Psoas muscle (tissue), 8 donors: Measurements from ENCODE around the gene DNAJB7. TPM values are rescaled to one million over a fixed set of nuclear protein-coding genes. Genes with fewer than 3 reads are reported as not detected.
"Not testable (repeated sequence)": the region's sequence is repeated elsewhere in the genome, so short reads cannot be mapped to it uniquely, and the experiment has no call there.

Experiments
- ATAC-seq, 4 donors: fragments of 200-7000 bp; cut with Tn5 transposase; one replicate each; pipeline ENCODE4 v1.9.1; 2020; ENCODE audit warnings: moderate library complexity in 3 of 4, mild to moderate bottlenecking in 2 of 4
- DNase-seq, 2 donors: peaks; one replicate each; pipeline ENCODE4 v3.0.0-alpha.2; 2020
- H3K27ac ChIP-seq: fragments of 200-600 bp; one replicate; pipeline ENCODE4 v1.8.0; 2022
- H3K27me3 ChIP-seq, 3 donors: fragments of 200-600 bp in 1 of 3; one replicate each; pipeline versions ENCODE4 v1.6.1 to v1.8.0; 2013 to 2022; ENCODE audit warnings: low read length in 2 of 3, mild to moderate bottlenecking in 2 of 3, moderate library complexity in 1 of 3; ENCODE audit not compliant: insufficient read depth in 3 of 3
- H3K36me3 ChIP-seq, 2 donors: fragments of 200-600 bp in 1 of 2; one replicate each; pipeline versions ENCODE4 v1.6.1 to v1.8.0; 2013 to 2022; ENCODE audit warnings: low read depth in 1 of 2, mild to moderate bottlenecking in 1 of 2, moderate library complexity in 1 of 2; ENCODE audit not compliant: insufficient read depth in 1 of 2
- H3K4me1 ChIP-seq: fragments of 200-600 bp; one replicate; pipeline ENCODE4 v1.8.0; 2022
- H3K4me3 ChIP-seq: fragments of 200-600 bp; one replicate; pipeline ENCODE4 v1.8.0; 2022; ENCODE audit warnings: mild to moderate bottlenecking
- H3K9me3 ChIP-seq: fragments of 200-600 bp; one replicate; pipeline ENCODE4 v1.8.0; 2022
- CTCF ChIP-seq: fragments of 200-600 bp; IDR thresholded peaks from one replicate; pipeline ENCODE4 v1.8.0; 2022; ENCODE audit warnings: antibody characterized with exemption
- WGBS, 3 donors: extraction: QIAGEN DNeasy Blood & Tissue Kit; methylation state at CpG; one replicate each; pipeline versions ENCODE4 v1.1.6 to v1.1.7; 2013; 5-methylcytosine and 5-hydroxymethylcytosine counted together
- intact Hi-C, 2 donors: fragments of 100-400 bp; cut with DNase I; formaldehyde crosslinking; loops; one replicate each; pipeline versions ENCODE4 v1.11.0 to v1.14.2; 2022
- polyA plus RNA-seq, 3 donors: library from polyadenylated mRNA; stranded (reverse); fragments of 200-250 nt; gene quantifications; one replicate each; pipeline ENCODE4 v1.2.3, GENCODE V29; 2013
- total RNA-seq, 4 donors: library from RNA; stranded (reverse); fragmentation: NEBNext Ultra II Directional in 2 of 4; extraction: Animal tissue kit (Norgen Biotek cat#: 25700) in 2 of 4; gene quantifications; one replicate each; pipeline versions ENCODE4 v1.2.1 to v1.2.4, GENCODE V29; 2021 to 2023
- donor health status: healthy with polysubstance abuse.
- donor health status: DM: no; HTN: no; CAD: no; lungs with moderate emphysema.
- donor health status: Bipolar disorder and iron deficiency.
- donor health status: healthy.
- donor health status: DM: yes; HTN: yes; CAD: no.
- donor health status: DM: no; HTN: no; CAD: no.
- donor health status: DM: no; HTN: no; CAD: no.
- donor health status: DM: yes; HTN: yes; CAD: no.

Gene DNAJB7
- total and polyA plus RNA-seq, 7 donors: 0.01 to 0.03 TPM; not detected in 5

GRCh38 chr22:40876907-40877306, 15.0 kb upstream of the DNAJB7 start:
- no peaks in the 10 kb centered on the region for H3K27me3 ChIP-seq
- 45 to 71% (median 68%) methylated on average over 1 of the region's 1 CpG for WGBS, 3 donors
- no peak for DNase-seq
- H3K4me3 ChIP-seq: no peak overlapping the region
- no peaks in the 10 kb centered on the region for H3K4me1 ChIP-seq
- no peak for ATAC-seq
- intact Hi-C loops: no loop called here
- no peaks in the 10 kb centered on the region for H3K9me3 ChIP-seq
- H3K27ac ChIP-seq: no peak overlapping the region
- peaks cover 0 to 51% of the 10 kb centered on the region in 2 donors for H3K36me3 ChIP-seq
- TF ChIP-seq CTCF: no peak

GRCh38 chr22:40875111-40875510, 13.2 kb upstream of the DNAJB7 start:
- no peaks in the 10 kb centered on the region for H3K27me3 ChIP-seq
- intact Hi-C loops: no loop called here
- DNase-seq (no peak), ATAC-seq (no peak)
- H3K9me3 ChIP-seq: no peaks in the 10 kb centered on the region
- TF ChIP-seq CTCF: no peak
- H3K4me3 ChIP-seq: no peak overlapping the region
- no peak overlapping the region for H3K27ac ChIP-seq
- 95 to 96% (median 95%) methylated on average over 3 of the region's 3 CpGs for WGBS, 3 donors
- peaks cover 0 to 64% of the 10 kb centered on the region in 2 donors for H3K36me3 ChIP-seq
- H3K4me1 ChIP-seq: no peaks in the 10 kb centered on the region

- intact Hi-C loops: no loop called here
- H3K9me3 ChIP-seq: no peaks in the 10 kb centered on the region
- DNase-seq (no peak), ATAC-seq (no peak)
- WGBS, 3 donors: 95 to 98% (median 98%) methylated on average over 3 of the region's 3 CpGs
- peaks cover 0 to 73% of the 10 kb centered on the region in 2 donors for H3K36me3 ChIP-seq
- H3K27ac ChIP-seq: no peak overlapping the region
- H3K4me3 ChIP-seq: no peak overlapping the region
- H3K27me3 ChIP-seq: no peaks in the 10 kb centered on the region
- H3K4me1 ChIP-seq: no peaks in the 10 kb centered on the region
- TF ChIP-seq CTCF: no peak
Measured at GRCh38 chr22:40874016-40874415, 12.1 kb upstream of the DNAJB7 start.

- H3K27me3 ChIP-seq, H3K9me3 ChIP-seq, ATAC-seq, H3K4me3 ChIP-seq, H3K4me1 ChIP-seq, intact Hi-C loops, H3K27ac ChIP-seq, DNase-seq: not testable (repeated sequence)
- peaks cover 0 to 43% of the 10 kb centered on the region in 2 donors for H3K36me3 ChIP-seq
- 83 to 90% (median 86%) methylated on average over 6 of the region's 6 CpGs for WGBS, 3 donors
Measured at GRCh38 chr22:40868379-40868778, 6.5 kb upstream of the DNAJB7 start.

- H3K27ac ChIP-seq: no peak overlapping the region
- peaks cover 0 to 33% of the 10 kb centered on the region in 2 donors for H3K36me3 ChIP-seq
- H3K9me3 ChIP-seq: no peaks in the 10 kb centered on the region
- no peak for ATAC-seq
- H3K4me3 ChIP-seq: no peak overlapping the region
- intact Hi-C loops: no loop called here
- no peaks in the 10 kb centered on the region for H3K27me3 ChIP-seq
- no peak for TF ChIP-seq CTCF
- H3K4me1 ChIP-seq: no peaks in the 10 kb centered on the region
- 90 to 96% (median 92%) methylated on average over 2 of the region's 2 CpGs for WGBS, 3 donors
- DNase-seq: no peak
Measured at GRCh38 chr22:40867109-40867508, 5.2 kb upstream of the DNAJB7 start.
